BE2C (cell line): Measurements from ENCODE around the gene FN1.
"Not testable (repeated sequence)": the region's sequence is repeated elsewhere in the genome, so short reads cannot be mapped to it uniquely, and the experiment has no call there.

Experiments
- DNase-seq: peaks from one replicate; pipeline ENCODE4 v3.0.0-alpha.2; 2020
- H3K27me3 ChIP-seq: fragments of 250-450 bp; sonication (Bioruptor Pico); 2 replicates; pipeline ENCODE4 v1.5.1; 2020; ENCODE audit warnings: mild to moderate bottlenecking
- H3K36me3 ChIP-seq: fragments of 250-450 bp; sonication (Bioruptor Pico); 2 replicates; pipeline ENCODE4 v1.5.1; 2020; ENCODE audit warnings: mild to moderate bottlenecking
- H3K4me1 ChIP-seq: fragments of 250-450 bp; sonication (Bioruptor Pico); 2 replicates; pipeline ENCODE4 v1.5.1; 2020
- H3K4me3 ChIP-seq: 2 replicates; pipeline ENCODE4 v1.5.1; 2011; ENCODE audit warnings: low read depth, low read length
- H3K9me3 ChIP-seq: fragments of 250-450 bp; sonication (Bioruptor Pico); 2 replicates; pipeline ENCODE4 v1.5.1; 2020
- CTCF ChIP-seq: IDR thresholded peaks from 2 replicates; pipeline ENCODE4 v1.5.1; 2012; ENCODE audit warnings: mild to moderate bottlenecking, low read depth, low read length

Gene FN1

GRCh38 chr2:215360596-215360995 lies 75.3 kb downstream of the FN1 start:
- H3K27me3 ChIP-seq = no peaks in the 10 kb centered on the region
- peaks cover 3% of the 10 kb centered on the region; the same call in 1 of the 2 replicates for H3K4me1 ChIP-seq
- H3K36me3 ChIP-seq = peaks cover 5% of the 10 kb centered on the region
- no peak overlapping the region for H3K4me3 ChIP-seq
- DNase-seq = no peak
- H3K9me3 ChIP-seq = no peaks in the 10 kb centered on the region
- no peak for TF ChIP-seq CTCF

GRCh38 chr2:215360059-215360458 lies 75.8 kb downstream of the FN1 start:
- H3K4me3 ChIP-seq, H3K9me3 ChIP-seq, H3K36me3 ChIP-seq, H3K4me1 ChIP-seq, H3K27me3 ChIP-seq, DNase-seq: not testable (repeated sequence)

- TF ChIP-seq CTCF = no peak
- H3K36me3 ChIP-seq = peaks cover 5% of the 10 kb centered on the region
Measured at GRCh38 chr2:215359576-215359922, 76.3 kb downstream of the FN1 start.

GRCh38 chr2:215358891-215359575 lies 76.8 kb downstream of the FN1 start:
- DNase-seq = no peak
- no peak overlapping the region for H3K4me3 ChIP-seq
- TF ChIP-seq CTCF = no peak
- H3K27me3 ChIP-seq = no peaks in the 10 kb centered on the region
- H3K36me3 ChIP-seq = peaks cover 5% of the 10 kb centered on the region; the same call in 1 of the 2 replicates
- no peaks in the 10 kb centered on the region for H3K9me3 ChIP-seq
- no peaks in the 10 kb centered on the region for H3K4me1 ChIP-seq

More at GRCh38 chr2:215359576-215359922, 76.3 kb downstream of the FN1 start:
- Histone ChIP-seq H3K4me3 (no peak overlapping the region), H3K4me1 (no peaks in the 10 kb centered on the region), H3K9me3 (no peaks in the 10 kb centered on the region), H3K27me3 (no peaks in the 10 kb centered on the region)
- DNase-seq = no peak

- no peak for TF ChIP-seq CTCF
Measured at GRCh38 chr2:215358312-215358845, 77.5 kb downstream of the FN1 start.

GRCh38 chr2:215357660-215358059 lies 78.2 kb downstream of the FN1 start:
- TF ChIP-seq CTCF = no peak
- DNase-seq = no peak
- no peaks in the 10 kb centered on the region for H3K9me3 ChIP-seq
- H3K4me1 ChIP-seq = no peaks in the 10 kb centered on the region
- no peaks in the 10 kb centered on the region for H3K27me3 ChIP-seq
- no peak overlapping the region for H3K4me3 ChIP-seq
- peaks cover 3% of the 10 kb centered on the region; the same call in 1 of the 2 replicates for H3K36me3 ChIP-seq

More at GRCh38 chr2:215358312-215358845, 77.5 kb downstream of the FN1 start:
- Histone ChIP-seq H3K9me3 (no peaks in the 10 kb centered on the region), H3K4me3 (no peak overlapping the region), H3K4me1 (no peaks in the 10 kb centered on the region), H3K36me3 (peaks cover 5% of the 10 kb centered on the region; the same call in 1 of the 2 replicates), H3K27me3 (no peaks in the 10 kb centered on the region)
- no peak for DNase-seq
